HG02981 (cell line): ENCODE data around the gene HES6.

Experiments used
- ATAC-seq: cut with Tn5 transposase; IDR thresholded peaks from one replicate; pipeline ENCODE4 v1.9.1; 2021; ENCODE audit warnings: mild to moderate bottlenecking, moderate library complexity; ENCODE audit not compliant: unreplicated experiment

The HES6 gene

GRCh38 chr2:238239863-238240756 lies at the start of gene HES6:
Gene HES6 (minus strand): TSS chr2:238240038. CDS start chr2:238239905, 133 bp downstream.
- ATAC-seq = peak; percentile 75

- ATAC-seq = no peak
Measured at GRCh38 chr2:238289574-238289973, 49.7 kb upstream of the HES6 start.

GRCh38 chr2:238288650-238289573 lies 49.1 kb upstream of the HES6 start:
- peak; percentile 85 for ATAC-seq

- ATAC-seq = peak; percentile 26
Measured at GRCh38 chr2:238287737-238288649, 48.2 kb upstream of the HES6 start, which contains the start of gene PER2. Gene PER2 (minus strand): TSS chr2:238288610. CDS start chr2:238277936, 10,674 bp downstream.

GRCh38 chr2:238286987-238287736 lies 47.3 kb upstream of the HES6 start:
- no peak for ATAC-seq

- ATAC-seq = no peak
Measured at GRCh38 chr2:238286551-238286950, 46.7 kb upstream of the HES6 start.

GRCh38 chr2:238286095-238286494 lies 46.3 kb upstream of the HES6 start:
- ATAC-seq = no peak

- ATAC-seq = no peak
Measured at GRCh38 chr2:238285653-238286082, 45.8 kb upstream of the HES6 start.

- ATAC-seq = no peak
Measured at GRCh38 chr2:238284802-238285515, 45.1 kb upstream of the HES6 start.

GRCh38 chr2:238282861-238283738 lies 43.3 kb upstream of the HES6 start:
- no peak for ATAC-seq

GRCh38 chr2:238281826-238282480 lies 42.1 kb upstream of the HES6 start:
- ATAC-seq = no peak

GRCh38 chr2:238280083-238280825 lies 40.4 kb upstream of the HES6 start:
- ATAC-seq = no peak

GRCh38 chr2:238279324-238279682 lies 39.5 kb upstream of the HES6 start:
- ATAC-seq = no peak

- ATAC-seq = no peak
Measured at GRCh38 chr2:238278626-238279323, 38.9 kb upstream of the HES6 start.

- ATAC-seq = no peak
Measured at GRCh38 chr2:238277695-238278094, 37.9 kb upstream of the HES6 start.

GRCh38 chr2:238274152-238274865 lies 34.5 kb upstream of the HES6 start:
- ATAC-seq = no peak
